A204.1 (cell line): ENCODE measurements around the gene BSPRY.
"Not testable (repeated sequence)": the region's sequence is repeated elsewhere in the genome, so short reads cannot be mapped to it uniquely, and the experiment has no call there.

Experiments used
- FAIRE-seq: peaks from 2 replicates; lab custom pipeline; 2012; peaks lifted over from hg19 to GRCh38; lab: Jason Lieb, UNC

The BSPRY gene

GRCh38 chr9:113370806-113371325, 21.5 kb downstream of the BSPRY start:
- no peak for FAIRE-seq

GRCh38 chr9:113372059-113372458, 22.7 kb downstream of the BSPRY start:
- no peak for FAIRE-seq

- FAIRE-seq, result no peak
Measured at GRCh38 chr9:113373256-113373655, 23.9 kb downstream of the BSPRY start.

- FAIRE-seq, result no peak
Measured at GRCh38 chr9:113373676-113374392, 24.5 kb downstream of the BSPRY start.

GRCh38 chr9:113375057-113376023, 26.0 kb downstream of the BSPRY start:
- FAIRE-seq, result no peak

GRCh38 chr9:113376634-113377567, 27.6 kb downstream of the BSPRY start, which contains the start of gene HDHD3:
Gene HDHD3, minus strand, starts transcription at chr9:113376986. Its CDS starts 2,632 bp downstream, at chr9:113374354.
- no peak for FAIRE-seq

- not testable (repeated sequence) for FAIRE-seq
Measured at GRCh38 chr9:113379094-113379828, 29.9 kb downstream of the BSPRY start.

- not testable (repeated sequence) for FAIRE-seq
Measured at GRCh38 chr9:113379829-113380210, 30.5 kb downstream of the BSPRY start.

GRCh38 chr9:113380869-113381378, 31.6 kb downstream of the BSPRY start:
- no peak for FAIRE-seq

GRCh38 chr9:113381441-113381840, 32.1 kb downstream of the BSPRY start:
- not testable (repeated sequence) for FAIRE-seq

GRCh38 chr9:113381909-113382411, 32.6 kb downstream of the BSPRY start:
- no peak for FAIRE-seq

GRCh38 chr9:113386571-113387393, 37.4 kb downstream of the BSPRY start:
- no peak for FAIRE-seq

GRCh38 chr9:113387560-113388230, 38.4 kb downstream of the BSPRY start:
- FAIRE-seq, result no peak

- FAIRE-seq, result no peak
Measured at GRCh38 chr9:113388833-113389232, 39.5 kb downstream of the BSPRY start.

- FAIRE-seq, result no peak
Measured at GRCh38 chr9:113389451-113389850, 40.1 kb downstream of the BSPRY start.

- FAIRE-seq, result no peak
Measured at GRCh38 chr9:113390192-113390960, 41.0 kb downstream of the BSPRY start.

- no peak for FAIRE-seq
Measured at GRCh38 chr9:113391917-113392316, 42.6 kb downstream of the BSPRY start.

GRCh38 chr9:113393281-113393680, 43.9 kb downstream of the BSPRY start:
- FAIRE-seq, result no peak
